K562 (cell line): ENCODE measurements around the gene CD52. TPM values are rescaled to one million over a fixed set of nuclear protein-coding genes. Genes with fewer than 3 reads are reported as not detected.
A peak's percentile ranks its signal among the peaks of the same experiment; 100 is the strongest.

ENCODE experiments used
- AFF4 ChIP-seq: sonication (generic); formaldehyde crosslinking; IDR thresholded peaks from 2 replicates; pipeline ENCODE4 v1.8.0; 2023; ENCODE audit warnings: mild to moderate bottlenecking, missing genetic modification reagents
- BRD4 ChIP-seq: fragments of 200-600 bp; sonication (generic); IDR thresholded peaks from 2 replicates; pipeline ENCODE4 v1.6.1; 2017; ENCODE audit warnings: inconsistent platforms
- CEBPZ ChIP-seq: fragments of 150-350 bp; IDR thresholded peaks from 2 replicates; pipeline ENCODE4 v1.6.1; 2014; ENCODE audit warnings: low read depth, mild to moderate bottlenecking, low read length, borderline replicate concordance
- CREB3 ChIP-seq: fragments of 450-650 bp; conservative IDR thresholded peaks from 2 replicates; pipeline ENCODE4 v1.6.1; 2016; ENCODE audit warnings: missing genetic modification characterization, low read depth, mild to moderate bottlenecking, missing compliant biosample characterization, moderate library complexity
- ELF1 ChIP-seq: fragments of 200-800 bp; sonication (Bioruptor generic); IDR thresholded peaks from 2 replicates; pipeline ENCODE4 v1.6.1; 2016; ENCODE audit warnings: missing genetic modification characterization, missing compliant biosample characterization
- EP300 ChIP-seq: IDR thresholded peaks from 2 replicates; pipeline ENCODE4 v1.6.1; 2012; ENCODE audit warnings: low read length, improper control_type of control experiment
- HDAC6 ChIP-seq: IDR thresholded peaks from 2 replicates; pipeline ENCODE4 v1.6.1; 2012; ENCODE audit warnings: low read depth, mild to moderate bottlenecking, control low read depth, inconsistent platforms, low read length, moderate library complexity
- MEIS2 ChIP-seq: fragments of 450-650 bp; IDR thresholded peaks from 2 replicates; pipeline ENCODE4 v1.6.1; 2014; ENCODE audit warnings: mild to moderate bottlenecking; ENCODE audit not compliant: partially characterized antibody
- NBN ChIP-seq: fragments of 450-650 bp; IDR thresholded peaks from 2 replicates; pipeline ENCODE4 v1.6.1; 2016; ENCODE audit warnings: low read depth, mild to moderate bottlenecking
- PHB2 ChIP-seq: fragments of 450-650 bp; IDR thresholded peaks from 2 replicates; pipeline ENCODE4 v1.6.1; 2017; ENCODE audit warnings: low read depth
- SMAD1 ChIP-seq: fragments of 150-350 bp; IDR thresholded peaks from 2 replicates; pipeline ENCODE4 v1.6.1; 2014; ENCODE audit warnings: low read length, low read depth; ENCODE audit not compliant: partially characterized antibody
- SREBF1 ChIP-seq: fragments of 150-350 bp; IDR thresholded peaks from 2 replicates; pipeline ENCODE4 v1.6.1; 2014; ENCODE audit warnings: antibody characterized with exemption, low read depth, low read length, borderline replicate concordance
- SRF ChIP-seq, 2 experiments: fragments of 250-450, 450-650 bp in 1 of 2; sonication (Bioruptor Pico) in 1 of 2; sonication (generic) in 1 of 2; formaldehyde crosslinking; IDR thresholded peaks; 2 replicates each; pipeline versions ENCODE4 v1.5.0 to v1.5.1; 2020 to 2022; ENCODE audit warnings: mild to moderate bottlenecking in 1 of 2, missing genetic modification reagents in 1 of 2
- TCF3 ChIP-seq: sonication (generic); formaldehyde crosslinking; IDR thresholded peaks from 2 replicates; pipeline ENCODE4 v1.4.0; 2020; ENCODE audit warnings: mild to moderate bottlenecking, missing genetic modification reagents
- XRCC3 ChIP-seq: fragments of 450-650 bp; IDR thresholded peaks from 2 replicates; pipeline ENCODE4 v1.6.1; 2017; ENCODE audit warnings: mild to moderate bottlenecking, moderate library complexity
- ZNF12 ChIP-seq: sonication (generic); formaldehyde crosslinking; IDR thresholded peaks from 2 replicates; pipeline ENCODE4 v1.4.0; 2020; ENCODE audit warnings: mild to moderate bottlenecking, missing genetic modification reagents
- ZNF511 ChIP-seq: sonication (generic); formaldehyde crosslinking; IDR thresholded peaks from 2 replicates; pipeline ENCODE4 v1.8.0; 2022; ENCODE audit warnings: mild to moderate bottlenecking, missing genetic modification reagents
- ZNF76 ChIP-seq: fragments of 250-450 bp; sonication (Bioruptor Pico); IDR thresholded peaks from 2 replicates; pipeline ENCODE4 v1.4.0; 2020; ENCODE audit warnings: mild to moderate bottlenecking, moderate library complexity, borderline replicate concordance
- ZNF778 ChIP-seq: fragments of 450-650 bp; formaldehyde crosslinking; IDR thresholded peaks from 2 replicates; pipeline ENCODE4 v1.4.0; 2020; ENCODE audit warnings: mild to moderate bottlenecking, moderate library complexity
- ZSCAN32 ChIP-seq: fragments of 450-650 bp; formaldehyde crosslinking; IDR thresholded peaks from 2 replicates; pipeline ENCODE4 v1.4.0; 2020; ENCODE audit warnings: mild to moderate bottlenecking, moderate library complexity
- polyA plus RNA-seq, 8 experiments: library from polyadenylated mRNA; depleted of rRNA in 4 of 8; stranded (reverse) in 5 of 8; unstranded in 3 of 8; fragments of >200 nt; fragmentation: Nextera tagmentation in 2 of 8; fragmentation: Illumina TruSeq in 1 of 8; extraction: Ambion mirVana in 2 of 8; extraction: Trizol in 1 of 8; gene quantifications; 2 replicates each; pipeline versions ENCODE4 v1.2.1 to v1.2.3, GENCODE V29; 2011 to 2014; ENCODE audit warnings: inconsistent platforms in 1 of 8, missing spikeins in 1 of 8
- total RNA-seq, 7 experiments: library from RNA; depleted of rRNA in 6 of 7; stranded (reverse); fragments of >200 nt in 6 of 7; fragmentation: Illumina TruSeq in 2 of 7; extraction: Trizol in 2 of 7; gene quantifications; 2 replicates each; pipeline versions ENCODE4 v1.2.1 to v1.2.3, GENCODE V29; 2011 to 2021; ENCODE audit warnings: low replicate concordance in 1 of 7

The CD52 gene
- total and polyA plus RNA-seq, 9 of the 15 experiments (the other 6 are each of a cell fraction or from before 2014, with no cell fraction given), result 34.9 to 488 (median 173) TPM

GRCh38 chr1:26335774-26336476, 18.2 kb downstream of the CD52 start (continued):
- TF ChIP-seq ZNF76 (CRISPR knock-in tag) (no peak), HDAC6 (no peak), MEIS2 (no peak), XRCC3 (no peak), ELF1 (tag) (no peak), ZSCAN32 (CRISPR knock-in tag) (no peak), AFF4 (CRISPR knock-in tag) (peak; percentile 8; the same call in 1 of the 2 replicates), SMAD1 (no peak), ZNF778 (CRISPR knock-in tag) (no peak), SREBF1 (no peak), EP300 (no peak), CEBPZ (no peak), CREB3 (no peak), SRF (CRISPR knock-in tag; IDR thresholded peaks at IDR 0.05) (no peak), TCF3 (no peak), ZNF511 (no peak), ZNF12 (CRISPR knock-in tag) (no peak), BRD4 (no peak), NBN (no peak), PHB2 (no peak)
